ENCODE measurements around the gene TSPAN15. TPM values are rescaled to one million over a fixed set of nuclear protein-coding genes. Genes with fewer than 3 reads are reported as not detected.
A peak's percentile ranks its signal among the peaks of the same experiment; 100 is the strongest.

The TSPAN15 gene
- total RNA-seq: 10 to 100 TPM; 53.3 to 89.5 (median 65.0) TPM

DNA sequence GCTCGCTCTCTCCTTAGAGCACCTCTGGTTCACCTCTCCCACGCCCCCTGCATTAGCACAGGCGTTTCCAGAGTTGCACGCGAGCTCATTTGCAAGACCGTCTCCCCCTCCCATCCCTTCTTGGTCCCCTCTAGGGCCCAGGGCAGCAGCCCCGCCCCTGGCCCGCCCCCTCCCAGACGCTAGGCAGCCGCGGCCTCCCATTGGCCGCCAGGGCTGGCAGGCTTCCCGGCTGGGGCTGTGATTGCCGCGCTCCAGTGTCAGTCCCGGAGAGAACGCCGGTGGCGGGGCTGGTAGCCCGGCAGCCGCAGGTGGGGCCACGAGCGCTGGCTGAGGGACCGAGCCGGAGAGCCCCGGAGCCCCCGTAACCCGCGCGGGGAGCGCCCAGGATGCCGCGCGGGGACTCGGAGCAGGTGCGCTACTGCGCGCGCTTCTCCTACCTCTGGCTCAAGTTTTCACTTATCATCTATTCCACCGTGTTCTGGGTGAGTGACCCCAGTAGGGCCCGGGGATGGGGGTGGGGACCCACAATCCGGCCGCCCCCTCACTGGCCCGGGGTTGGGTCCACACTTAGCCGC lies at the start of gene TSPAN15:
Gene TSPAN15, plus strand, starts transcription at position 257 of the 575 bp plus-strand sequence. Its CDS starts 130 bp downstream, at position 387.
- no peaks in the 10 kb centered on the region for H3K36me3 ChIP-seq
- H3K27me3 ChIP-seq: no peaks in the 10 kb centered on the region
- peak within 1 kb of the TSS; percentile 54 to 73 (median 60) for H3K4me3 ChIP-seq
- TF ChIP-seq POLR2AphosphoS5 (IDR thresholded peaks at IDR 0.05) (no peak), CTCF (IDR thresholded peaks at IDR 0.05) (no peak), POLR2A (IDR thresholded peaks at IDR 0.05) (no peak)
- peak within 1 kb of the TSS; percentile 79 to 82 for H3K27ac ChIP-seq
- H3K4me1 ChIP-seq: peaks cover 0 to 6% of the 10 kb centered on the region in 2 donors
- no peaks in the 10 kb centered on the region for H3K9me3 ChIP-seq
- intact Hi-C loops (cut with DNase I; ENCODE audit: low total_unique reads): no loop called here
- peak; percentile 76 to 88 for DNase-seq (ENCODE audit: low spot score in 2 of 2)

DNA sequence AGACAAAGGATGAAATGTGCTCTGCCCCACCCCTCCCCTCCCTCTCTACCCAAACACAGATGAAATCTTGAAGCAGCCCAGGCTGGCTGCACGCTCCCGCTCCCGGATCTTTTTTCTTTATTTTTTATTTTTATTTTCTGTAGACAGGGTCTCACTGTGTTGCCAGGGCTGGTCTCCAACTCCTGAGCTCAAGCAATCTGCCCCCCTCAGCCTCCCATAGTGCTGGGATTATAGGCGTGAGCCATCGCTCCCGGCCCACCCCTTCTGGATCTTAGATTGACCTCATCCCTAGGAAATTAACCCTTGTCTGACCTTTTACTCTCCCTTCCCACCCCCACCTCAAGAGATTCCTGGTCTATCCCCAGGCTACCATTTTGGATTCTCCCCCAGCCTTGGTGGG lies 48.9 kb upstream of the TSPAN15 start:
- no peaks in the 10 kb centered on the region for H3K27me3 ChIP-seq
- intact Hi-C loops (cut with DNase I; ENCODE audit: low total_unique reads): no loop called here
- no peak overlapping the region for H3K27ac ChIP-seq
- H3K36me3 ChIP-seq: peaks cover 8% of the 10 kb centered on the region
- no peak for DNase-seq (ENCODE audit: low spot score in 2 of 2)
- no peaks in the 10 kb centered on the region for H3K9me3 ChIP-seq
- no peak overlapping the region for H3K4me3 ChIP-seq
- H3K4me1 ChIP-seq: no peaks in the 10 kb centered on the region
- TF ChIP-seq CTCF (IDR thresholded peaks at IDR 0.05) (no peak), POLR2AphosphoS5 (IDR thresholded peaks at IDR 0.05) (no peak), POLR2A (IDR thresholded peaks at IDR 0.05) (no peak)

GRCh38 chr10:69403066-69403465 lies 48.2 kb upstream of the TSPAN15 start:
- peaks cover 8% of the 10 kb centered on the region for H3K36me3 ChIP-seq
- intact Hi-C loops (cut with DNase I; ENCODE audit: low total_unique reads): no loop called here
- no peaks in the 10 kb centered on the region for H3K4me1 ChIP-seq
- H3K9me3 ChIP-seq: no peaks in the 10 kb centered on the region
- no peaks in the 10 kb centered on the region for H3K27me3 ChIP-seq
- H3K4me3 ChIP-seq: no peak overlapping the region
- no peak for DNase-seq (ENCODE audit: low spot score in 2 of 2)
- TF ChIP-seq CTCF (IDR thresholded peaks at IDR 0.05) (no peak), POLR2AphosphoS5 (IDR thresholded peaks at IDR 0.05) (no peak), POLR2A (IDR thresholded peaks at IDR 0.05) (no peak)
- no peak overlapping the region for H3K27ac ChIP-seq

GRCh38 chr10:69403519-69403918 lies 47.7 kb upstream of the TSPAN15 start:
- Histone ChIP-seq H3K36me3 (peaks cover 8% of the 10 kb centered on the region), H3K9me3 (no peaks in the 10 kb centered on the region), H3K27me3 (no peaks in the 10 kb centered on the region), H3K27ac (no peak overlapping the region), H3K4me1 (no peaks in the 10 kb centered on the region), H3K4me3 (no peak overlapping the region)
- DNase-seq (ENCODE audit: low spot score in 2 of 2): no peak
- TF ChIP-seq POLR2A (IDR thresholded peaks at IDR 0.05) (no peak), POLR2AphosphoS5 (IDR thresholded peaks at IDR 0.05) (no peak), CTCF (IDR thresholded peaks at IDR 0.05) (no peak)
- intact Hi-C loops (cut with DNase I; ENCODE audit: low total_unique reads): no loop called here

DNA sequence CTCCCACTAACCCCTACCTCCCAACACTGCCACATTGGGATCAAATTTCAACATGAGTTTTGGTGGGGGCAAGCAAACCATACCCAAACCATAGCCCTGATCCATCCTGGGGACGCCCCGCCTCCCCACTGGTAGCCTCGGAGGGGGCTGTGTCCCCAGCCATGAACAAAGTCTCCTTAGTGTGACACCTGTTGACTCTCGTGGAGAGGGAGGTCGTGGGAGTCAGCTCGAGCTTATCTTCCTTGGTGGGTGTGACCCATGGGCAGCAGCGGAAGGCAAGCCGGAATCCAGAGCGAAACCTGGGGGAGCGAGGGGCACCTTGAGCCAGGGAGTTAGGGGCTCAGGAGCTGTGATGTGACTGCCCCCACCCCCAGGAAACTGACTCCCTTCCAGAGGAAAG lies 46.5 kb upstream of the TSPAN15 start:
- H3K27ac ChIP-seq: peak overlapping the region; percentile 2 to 32
- intact Hi-C loops (cut with DNase I; ENCODE audit: low total_unique reads): loop anchor here (5.0 kb wide), 1 partner anchor 167 kb away; no protein-coding TSS in a partner anchor
- H3K4me3 ChIP-seq: no peak overlapping the region
- DNase-seq (ENCODE audit: low spot score in 2 of 2): no peak
- H3K36me3 ChIP-seq: peaks cover 8% of the 10 kb centered on the region
- no peak for TF ChIP-seq CTCF (IDR thresholded peaks at IDR 0.05)
- TF ChIP-seq POLR2A (IDR thresholded peaks at IDR 0.05): no peak
- no peak for TF ChIP-seq POLR2AphosphoS5 (IDR thresholded peaks at IDR 0.05)
- no peaks in the 10 kb centered on the region for H3K27me3 ChIP-seq
- no peaks in the 10 kb centered on the region for H3K9me3 ChIP-seq
- no peaks in the 10 kb centered on the region for H3K4me1 ChIP-seq

Data from breast epithelium (tissue), 4 donors.